H1 (cell line): ENCODE measurements around the gene PLB1. TPM values are rescaled to one million over a fixed set of nuclear protein-coding genes. Genes with fewer than 3 reads are reported as not detected.

Source experiments
- CHD2 ChIP-seq: IDR thresholded peaks from 2 replicates; pipeline ENCODE4 v1.6.1; 2012; ENCODE audit warnings: low read length, improper control_type of control experiment
- EP300 ChIP-seq, 2 experiments: IDR thresholded peaks; 1 replicate in 1 of 2; 2 replicates in 1 of 2; pipeline ENCODE4 v1.6.1; 2011 to 2012; ENCODE audit warnings: low read depth in 2 of 2, low read length in 2 of 2, mild to moderate bottlenecking in 2 of 2, borderline replicate concordance in 1 of 2, inconsistent platforms in 1 of 2, moderate library complexity in 1 of 2
- POLR2A ChIP-seq, 2 experiments: IDR thresholded peaks; 1 replicate in 1 of 2; 2 replicates in 1 of 2; pipeline ENCODE4 v1.6.1; 2011; ENCODE audit warnings: low read depth in 2 of 2, low read length in 2 of 2, mild to moderate bottlenecking in 2 of 2; ENCODE audit errors: control extremely low read depth in 1 of 2
- SIRT6 ChIP-seq: IDR thresholded peaks from one replicate; pipeline ENCODE4 v1.7.1; 2012; ENCODE audit warnings: low read length, inconsistent platforms
- polyA plus RNA-seq, 7 experiments: library from polyadenylated mRNA; depleted of rRNA in 3 of 7; stranded (reverse) in 5 of 7; unstranded in 2 of 7; fragments of >200 nt in 5 of 7; fragments of 200-250 nt in 2 of 7; gene quantifications; 1 replicate in 5 of 7; 2 replicates in 1 of 7; 4 replicates in 1 of 7; pipeline versions ENCODE4 v1.2.1 to v1.2.3, GENCODE V29; 2011 to 2013; ENCODE audit warnings: missing spikeins in 2 of 7, mixed read lengths in 2 of 7
- total RNA-seq: library from RNA; stranded (reverse); fragmentation: NEBNext Ultra II Directional; extraction: Animal tissue kit (Norgen Biotek cat#: 25700); gene quantifications from 2 replicates; pipeline ENCODE4 v1.2.1, GENCODE V29; 2021
- TF ChIP-seq, protein P1 (sequence below), 3 experiments: IDR thresholded peaks; 1 replicate in 2 of 3; 2 replicates in 1 of 3; pipeline versions ENCODE4 v1.5.1 to v1.6.1; 2011; ENCODE audit warnings: low read length in 3 of 3, mild to moderate bottlenecking in 3 of 3, inconsistent platforms in 2 of 3, low read depth in 1 of 3, moderate library complexity in 1 of 3; ENCODE audit not compliant: insufficient read depth in 1 of 3; ENCODE audit errors: control extremely low read depth in 1 of 3
- TF ChIP-seq, protein P2 (sequence below): IDR thresholded peaks from 2 replicates; pipeline ENCODE4 v1.6.1; 2012; ENCODE audit warnings: inconsistent platforms

Gene PLB1
- total and polyA plus RNA-seq, 2 of the 8 experiments (the other 6 are each of a cell fraction or from before 2014, with no cell fraction given): 0.20 to 0.36 TPM

DNA sequence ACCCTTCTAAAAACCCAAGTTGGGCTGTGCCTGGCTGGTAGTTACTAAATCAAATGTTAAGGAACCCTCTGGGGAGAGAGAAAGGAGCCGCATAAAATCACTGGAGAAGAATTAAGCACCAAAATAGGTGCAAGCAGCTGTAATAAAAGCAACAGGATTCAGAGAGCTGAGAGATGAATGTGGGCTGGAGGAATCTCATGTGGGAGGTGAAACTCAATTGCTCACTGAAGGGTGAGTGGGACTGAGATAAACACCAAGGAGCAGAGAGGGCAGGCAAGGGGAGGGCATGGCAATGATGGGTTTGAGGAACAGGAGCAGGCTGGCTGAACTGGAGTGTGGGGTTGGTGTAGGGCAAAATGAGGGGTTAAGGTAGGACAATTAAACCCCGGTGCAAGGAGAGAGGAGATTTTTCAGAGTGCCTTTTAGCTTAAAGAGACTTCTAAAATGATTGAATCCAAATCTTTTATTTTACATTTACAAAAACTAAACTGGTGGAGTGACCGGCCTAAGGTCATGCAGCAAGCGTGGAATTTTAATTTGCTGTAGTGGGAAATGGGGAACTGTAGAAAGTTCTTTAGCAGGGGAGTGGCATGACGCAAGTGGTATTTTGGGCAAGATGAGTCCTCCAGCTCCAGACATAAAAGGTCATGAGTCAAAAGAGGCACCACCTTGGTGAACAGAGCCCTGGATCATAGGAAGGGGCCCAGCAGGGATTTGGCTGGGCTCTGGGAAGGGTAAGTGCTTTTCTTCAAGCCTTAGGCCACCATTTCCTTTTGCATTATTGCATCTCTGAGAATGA lies 10.5 kb downstream of the PLB1 start (continued):
- TF ChIP-seq, protein P1, sequence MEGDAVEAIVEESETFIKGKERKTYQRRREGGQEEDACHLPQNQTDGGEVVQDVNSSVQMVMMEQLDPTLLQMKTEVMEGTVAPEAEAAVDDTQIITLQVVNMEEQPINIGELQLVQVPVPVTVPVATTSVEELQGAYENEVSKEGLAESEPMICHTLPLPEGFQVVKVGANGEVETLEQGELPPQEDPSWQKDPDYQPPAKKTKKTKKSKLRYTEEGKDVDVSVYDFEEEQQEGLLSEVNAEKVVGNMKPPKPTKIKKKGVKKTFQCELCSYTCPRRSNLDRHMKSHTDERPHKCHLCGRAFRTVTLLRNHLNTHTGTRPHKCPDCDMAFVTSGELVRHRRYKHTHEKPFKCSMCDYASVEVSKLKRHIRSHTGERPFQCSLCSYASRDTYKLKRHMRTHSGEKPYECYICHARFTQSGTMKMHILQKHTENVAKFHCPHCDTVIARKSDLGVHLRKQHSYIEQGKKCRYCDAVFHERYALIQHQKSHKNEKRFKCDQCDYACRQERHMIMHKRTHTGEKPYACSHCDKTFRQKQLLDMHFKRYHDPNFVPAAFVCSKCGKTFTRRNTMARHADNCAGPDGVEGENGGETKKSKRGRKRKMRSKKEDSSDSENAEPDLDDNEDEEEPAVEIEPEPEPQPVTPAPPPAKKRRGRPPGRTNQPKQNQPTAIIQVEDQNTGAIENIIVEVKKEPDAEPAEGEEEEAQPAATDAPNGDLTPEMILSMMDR (IDR thresholded peaks at IDR 0.05; ENCODE audit: control extremely low read depth in 1 of 3, insufficient read depth in 1 of 3, low read depth in 1 of 3, low read length in 3 of 3): no peak
- TF ChIP-seq SIRT6: no peak
- TF ChIP-seq EP300 (IDR thresholded peaks at IDR 0.05; ENCODE audit: borderline replicate concordance in 1 of 2, low read depth in 2 of 2, low read length in 2 of 2): no peak
- no peak for TF ChIP-seq POLR2A (IDR thresholded peaks at IDR 0.05; ENCODE audit: control extremely low read depth in 1 of 2, low read depth in 2 of 2, low read length in 2 of 2)
- no peak for TF ChIP-seq CHD2
- TF ChIP-seq, protein P2, sequence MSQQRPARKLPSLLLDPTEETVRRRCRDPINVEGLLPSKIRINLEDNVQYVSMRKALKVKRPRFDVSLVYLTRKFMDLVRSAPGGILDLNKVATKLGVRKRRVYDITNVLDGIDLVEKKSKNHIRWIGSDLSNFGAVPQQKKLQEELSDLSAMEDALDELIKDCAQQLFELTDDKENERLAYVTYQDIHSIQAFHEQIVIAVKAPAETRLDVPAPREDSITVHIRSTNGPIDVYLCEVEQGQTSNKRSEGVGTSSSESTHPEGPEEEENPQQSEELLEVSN: no peak
